Measurements from ENCODE around the gene FAM9C.

The FAM9C gene

GRCh38 chrX:12991575-12991974 lies 52.8 kb downstream of the FAM9C start:
- H3K4me3 ChIP-seq (ENCODE audit: control insufficient read depth, low read depth, low read length) = no peak overlapping the region
- no peak for DNase-seq (ENCODE audit: low read depth)

GRCh38 chrX:12989461-12989860 lies 55.0 kb downstream of the FAM9C start:
- TF ChIP-seq, protein P1, sequence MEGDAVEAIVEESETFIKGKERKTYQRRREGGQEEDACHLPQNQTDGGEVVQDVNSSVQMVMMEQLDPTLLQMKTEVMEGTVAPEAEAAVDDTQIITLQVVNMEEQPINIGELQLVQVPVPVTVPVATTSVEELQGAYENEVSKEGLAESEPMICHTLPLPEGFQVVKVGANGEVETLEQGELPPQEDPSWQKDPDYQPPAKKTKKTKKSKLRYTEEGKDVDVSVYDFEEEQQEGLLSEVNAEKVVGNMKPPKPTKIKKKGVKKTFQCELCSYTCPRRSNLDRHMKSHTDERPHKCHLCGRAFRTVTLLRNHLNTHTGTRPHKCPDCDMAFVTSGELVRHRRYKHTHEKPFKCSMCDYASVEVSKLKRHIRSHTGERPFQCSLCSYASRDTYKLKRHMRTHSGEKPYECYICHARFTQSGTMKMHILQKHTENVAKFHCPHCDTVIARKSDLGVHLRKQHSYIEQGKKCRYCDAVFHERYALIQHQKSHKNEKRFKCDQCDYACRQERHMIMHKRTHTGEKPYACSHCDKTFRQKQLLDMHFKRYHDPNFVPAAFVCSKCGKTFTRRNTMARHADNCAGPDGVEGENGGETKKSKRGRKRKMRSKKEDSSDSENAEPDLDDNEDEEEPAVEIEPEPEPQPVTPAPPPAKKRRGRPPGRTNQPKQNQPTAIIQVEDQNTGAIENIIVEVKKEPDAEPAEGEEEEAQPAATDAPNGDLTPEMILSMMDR (IDR thresholded peaks at IDR 0.05; ENCODE audit: control insufficient read depth, insufficient read depth, low read depth, low read length, missing control alignments) = no peak
- no peak overlapping the region for H3K4me3 ChIP-seq (ENCODE audit: control insufficient read depth, low read depth, low read length)
- no peak for DNase-seq (ENCODE audit: low read depth)

More at GRCh38 chrX:12991575-12991974, 52.8 kb downstream of the FAM9C start:
- TF ChIP-seq, protein P1 (IDR thresholded peaks at IDR 0.05; ENCODE audit: control insufficient read depth, insufficient read depth, low read depth, low read length, missing control alignments) = no peak

- DNase-seq (ENCODE audit: low read depth) = no peak
- TF ChIP-seq, protein P1 (IDR thresholded peaks at IDR 0.05; ENCODE audit: control insufficient read depth, insufficient read depth, low read depth, low read length, missing control alignments) = no peak
- H3K4me3 ChIP-seq (ENCODE audit: control insufficient read depth, low read depth, low read length) = no peak overlapping the region
These were observed 55.6 kb downstream of the FAM9C start for GRCh38 chrX:12988797-12989196.

GRCh38 chrX:12987900-12988594 lies 56.4 kb downstream of the FAM9C start:
- TF ChIP-seq, protein P1 (IDR thresholded peaks at IDR 0.05; ENCODE audit: control insufficient read depth, insufficient read depth, low read depth, low read length, missing control alignments) = no peak
- no peak overlapping the region for H3K4me3 ChIP-seq (ENCODE audit: control insufficient read depth, low read depth, low read length)
- DNase-seq (ENCODE audit: low read depth) = no peak

DNA sequence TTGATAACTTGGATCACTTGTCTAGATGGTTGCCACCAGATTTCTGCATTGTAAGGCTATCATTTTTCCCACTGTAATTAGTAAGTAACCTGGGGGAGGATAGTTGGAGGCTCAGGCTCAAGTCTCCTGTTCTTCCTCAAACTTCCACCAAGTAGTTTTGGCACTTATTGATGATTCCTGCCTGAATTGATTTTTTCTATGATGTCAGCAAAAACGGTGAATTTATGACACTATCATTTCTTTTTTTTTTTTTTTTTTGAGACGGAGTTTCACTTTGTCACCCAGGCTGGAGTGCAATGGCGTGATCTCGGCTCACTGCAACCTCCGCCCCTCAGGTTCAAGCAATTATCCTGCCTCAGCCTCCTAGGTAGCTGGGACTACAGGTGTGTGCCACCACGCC lies 57.1 kb downstream of the FAM9C start:
- no peak for DNase-seq (ENCODE audit: low read depth)
- H3K4me3 ChIP-seq (ENCODE audit: control insufficient read depth, low read depth, low read length) = no peak overlapping the region
- TF ChIP-seq, protein P1 (IDR thresholded peaks at IDR 0.05; ENCODE audit: control insufficient read depth, insufficient read depth, low read depth, low read length, missing control alignments) = no peak

DNA sequence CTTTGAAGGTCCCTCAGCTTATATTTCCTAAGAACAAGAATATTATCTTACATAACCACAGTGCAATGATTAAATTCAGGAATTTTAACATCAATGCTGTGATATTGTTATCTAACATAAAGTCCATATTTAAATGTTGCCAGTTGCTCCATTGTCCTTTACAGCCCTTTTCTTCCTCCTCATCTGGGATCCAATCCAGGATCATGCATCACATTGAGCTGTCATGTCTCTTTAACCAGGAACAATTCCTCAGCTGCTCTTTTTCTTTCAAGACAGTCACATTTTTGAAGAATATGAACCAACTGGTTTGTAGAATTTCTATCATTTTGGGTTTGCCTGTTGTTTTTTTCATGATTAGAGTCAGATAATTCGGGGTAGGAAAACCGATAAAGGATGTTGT lies 57.5 kb downstream of the FAM9C start:
- H3K4me3 ChIP-seq (ENCODE audit: control insufficient read depth, low read depth, low read length) = no peak overlapping the region

More for the DNA sequence above, 57.5 kb downstream of the FAM9C start:
- TF ChIP-seq, protein P1 (IDR thresholded peaks at IDR 0.05; ENCODE audit: control insufficient read depth, insufficient read depth, low read depth, low read length, missing control alignments) = no peak
- DNase-seq (ENCODE audit: low read depth) = no peak

Measured in AG09309 (cell line).